Natural killer cell treated with Interleukin-12 subunit alpha and Interleukin-12 subunit beta and Interleukin-15 and Interleukin-18, amount 100 ng/mL, for 72 hours (primary cell): Measurements from ENCODE around the gene GPR25. TPM values are rescaled to one million over a fixed set of nuclear protein-coding genes. Genes with fewer than 3 reads are reported as not detected.

Experiments
- ATAC-seq, 2 donors: fragments of 150-1000 bp; cut with Tn5 transposase in 1 of 2; sonication (Bioruptor Pico), chemical (Tn5 transposase) in 1 of 2; 2 replicates each; pipeline ENCODE4 v1.10.0; 2021
- DNase-seq: peaks from one replicate; pipeline ENCODE4 v3.0.0; 2022; ENCODE audit warnings: low spot score
- H3K27ac Mint-ChIP-seq, 2 donors: 1 replicate in 1 of 2; 2 replicates in 1 of 2; pipeline ENCODE4 v1.8.0; 2022; ENCODE audit warnings: mixed read lengths in 2 of 2, mild to moderate bottlenecking in 1 of 2, moderate library complexity in 1 of 2
- H3K27me3 Mint-ChIP-seq, 2 donors: 1 replicate in 1 of 2; 2 replicates in 1 of 2; pipeline ENCODE4 v1.8.0; 2022; ENCODE audit warnings: mixed read lengths in 2 of 2
- H3K36me3 Mint-ChIP-seq: one replicate; pipeline ENCODE4 v1.8.0; 2022; ENCODE audit warnings: mixed read lengths
- H3K4me1 Mint-ChIP-seq, 2 donors: 1 replicate in 1 of 2; 2 replicates in 1 of 2; pipeline ENCODE4 v1.8.0; 2022; ENCODE audit warnings: low read depth in 2 of 2, mixed read lengths in 2 of 2, mild to moderate bottlenecking in 1 of 2
- H3K4me3 Mint-ChIP-seq: one replicate; pipeline ENCODE4 v1.8.0; 2022; ENCODE audit warnings: mixed read lengths
- H3K9me3 Mint-ChIP-seq: 2 replicates; pipeline ENCODE4 v1.8.0; 2022; ENCODE audit warnings: mixed read lengths
- total RNA-seq, 2 donors: library from RNA; stranded (reverse); gene quantifications; one replicate each; pipeline ENCODE4 v1.2.3, GENCODE V29; 2022

GPR25 gene
- not detected for total RNA-seq

GRCh38 chr1:200872446-200873115 lies at the start of gene GPR25:
Gene GPR25, plus strand, starts transcription at chr1:200872981. Its CDS starts 57 bp downstream, at chr1:200873038.
- Mint-ChIP-seq H3K27ac (no peak within 1 kb of the TSS), H3K36me3 (no peaks in the 10 kb centered on the region), H3K4me3 (peak within 1 kb of the TSS; percentile 23)

GRCh38 chr1:200831091-200831490 lies 41.7 kb upstream of the GPR25 start:
- DNase-seq (no peak), ATAC-seq (no peak)
- Mint-ChIP-seq H3K4me3 (no peak overlapping the region), H3K9me3 (no peaks in the 10 kb centered on the region), H3K36me3 (no peaks in the 10 kb centered on the region), H3K4me1 (no peaks in the 10 kb centered on the region), H3K27ac (no peak overlapping the region), H3K27me3 (peaks cover 0 to 9% of the 10 kb centered on the region in 2 donors)

More at GRCh38 chr1:200872446-200873115, at the start of gene GPR25:
- Mint-ChIP-seq H3K27me3 (peaks cover 19 to 31% of the 10 kb centered on the region in 2 donors), H3K9me3 (no peaks in the 10 kb centered on the region), H3K4me1 (peaks cover 42 to 44% of the 10 kb centered on the region in 2 donors)
- DNase-seq (no peak), ATAC-seq (no peak)

GRCh38 chr1:200834383-200834782 lies 38.4 kb upstream of the GPR25 start:
- Mint-ChIP-seq H3K4me1 (no peaks in the 10 kb centered on the region), H3K27ac (no peak overlapping the region), H3K9me3 (no peaks in the 10 kb centered on the region), H3K36me3 (no peaks in the 10 kb centered on the region), H3K27me3 (peaks cover 0 to 6% of the 10 kb centered on the region in 2 donors), H3K4me3 (no peak overlapping the region)
- ATAC-seq (no peak), DNase-seq (no peak)

GRCh38 chr1:200836213-200836612 lies 36.6 kb upstream of the GPR25 start:
- H3K27me3 Mint-ChIP-seq = peaks cover 0 to under 1% of the 10 kb centered on the region in 2 donors
- no peak overlapping the region for H3K27ac Mint-ChIP-seq
- no peak overlapping the region for H3K4me3 Mint-ChIP-seq
- no peaks in the 10 kb centered on the region for H3K4me1 Mint-ChIP-seq
- H3K9me3 Mint-ChIP-seq = no peaks in the 10 kb centered on the region
- DNase-seq (no peak), ATAC-seq (no peak)
- H3K36me3 Mint-ChIP-seq = no peaks in the 10 kb centered on the region

GRCh38 chr1:200837931-200838571 lies 34.7 kb upstream of the GPR25 start:
- no peaks in the 10 kb centered on the region for H3K36me3 Mint-ChIP-seq
- H3K4me3 Mint-ChIP-seq = no peak overlapping the region
- no peak for ATAC-seq
- no peak for DNase-seq
- H3K27me3 Mint-ChIP-seq = no peaks in the 10 kb centered on the region
- no peaks in the 10 kb centered on the region for H3K4me1 Mint-ChIP-seq
- no peak overlapping the region for H3K27ac Mint-ChIP-seq
- H3K9me3 Mint-ChIP-seq = no peaks in the 10 kb centered on the region

GRCh38 chr1:200838676-200839445 lies 33.9 kb upstream of the GPR25 start:
- no peaks in the 10 kb centered on the region for H3K4me1 Mint-ChIP-seq
- H3K9me3 Mint-ChIP-seq = no peaks in the 10 kb centered on the region
- no peak overlapping the region for H3K27ac Mint-ChIP-seq
- no peak overlapping the region for H3K4me3 Mint-ChIP-seq
- DNase-seq (no peak), ATAC-seq (no peak)
- H3K27me3 Mint-ChIP-seq = no peaks in the 10 kb centered on the region
- H3K36me3 Mint-ChIP-seq = no peaks in the 10 kb centered on the region

GRCh38 chr1:200845360-200845759 lies 27.4 kb upstream of the GPR25 start:
- Mint-ChIP-seq H3K9me3 (no peaks in the 10 kb centered on the region), H3K36me3 (no peaks in the 10 kb centered on the region), H3K4me1 (peaks cover 15 to 18% of the 10 kb centered on the region in 2 donors), H3K27me3 (peaks cover 0 to 8% of the 10 kb centered on the region in 2 donors), H3K27ac (no peak overlapping the region), H3K4me3 (no peak overlapping the region)
- ATAC-seq = no peak
- DNase-seq = no peak

- no peak for ATAC-seq
- peaks cover 20 to 23% of the 10 kb centered on the region in 2 donors for H3K4me1 Mint-ChIP-seq
- H3K27ac Mint-ChIP-seq = no peak overlapping the region
- DNase-seq = no peak
- H3K9me3 Mint-ChIP-seq = no peaks in the 10 kb centered on the region
- H3K4me3 Mint-ChIP-seq = no peak overlapping the region
- no peaks in the 10 kb centered on the region for H3K36me3 Mint-ChIP-seq
- H3K27me3 Mint-ChIP-seq = peaks cover 0 to 8% of the 10 kb centered on the region in 2 donors
Measured at GRCh38 chr1:200846398-200846797, 26.4 kb upstream of the GPR25 start.

- H3K9me3 Mint-ChIP-seq = no peaks in the 10 kb centered on the region
- no peak for DNase-seq
- peak; percentile 54 to 67 for ATAC-seq
- peak overlapping the region in 1 of 2 donors; percentile 1 for H3K27ac Mint-ChIP-seq
- peaks cover 20 to 27% of the 10 kb centered on the region in 2 donors for H3K4me1 Mint-ChIP-seq
- no peaks in the 10 kb centered on the region for H3K36me3 Mint-ChIP-seq
- peak overlapping the region; percentile 3 for H3K4me3 Mint-ChIP-seq
- H3K27me3 Mint-ChIP-seq = peaks cover 3 to 13% of the 10 kb centered on the region in 2 donors
Measured at GRCh38 chr1:200849430-200849829, 23.4 kb upstream of the GPR25 start.

- H3K27me3 Mint-ChIP-seq = peaks cover 3 to 13% of the 10 kb centered on the region in 2 donors
- peaks cover 20 to 27% of the 10 kb centered on the region in 2 donors for H3K4me1 Mint-ChIP-seq
- no peaks in the 10 kb centered on the region for H3K9me3 Mint-ChIP-seq
- no peak overlapping the region for H3K27ac Mint-ChIP-seq
- ATAC-seq (no peak), DNase-seq (no peak)
- H3K4me3 Mint-ChIP-seq = no peak overlapping the region
- no peaks in the 10 kb centered on the region for H3K36me3 Mint-ChIP-seq
Measured at GRCh38 chr1:200850554-200850953, 22.2 kb upstream of the GPR25 start.

- Mint-ChIP-seq H3K4me3 (no peak overlapping the region), H3K27ac (no peak overlapping the region), H3K9me3 (no peaks in the 10 kb centered on the region), H3K36me3 (no peaks in the 10 kb centered on the region), H3K27me3 (peaks cover 6% of the 10 kb centered on the region in 2 donors), H3K4me1 (peaks cover 15 to 31% of the 10 kb centered on the region in 2 donors)
- no peak for DNase-seq
- no peak for ATAC-seq
Measured at GRCh38 chr1:200856716-200857357, 15.9 kb upstream of the GPR25 start.

- DNase-seq (no peak), ATAC-seq (peak in 1 of 2 donors; percentile 63)
- Mint-ChIP-seq H3K4me3 (peak overlapping the region; percentile 40), H3K9me3 (no peaks in the 10 kb centered on the region), H3K27me3 (peaks cover 0 to 6% of the 10 kb centered on the region in 2 donors), H3K27ac (peak overlapping the region; percentile 10 to 35), H3K36me3 (no peaks in the 10 kb centered on the region), H3K4me1 (peaks cover 24 to 36% of the 10 kb centered on the region in 2 donors)
Measured at GRCh38 chr1:200857804-200858203, 15.0 kb upstream of the GPR25 start.

GRCh38 chr1:200861937-200862647 lies 10.7 kb upstream of the GPR25 start:
- no peak for DNase-seq
- Mint-ChIP-seq H3K4me1 (peaks cover 37 to 39% of the 10 kb centered on the region in 2 donors), H3K36me3 (no peaks in the 10 kb centered on the region), H3K4me3 (peak overlapping the region; percentile 11), H3K27ac (peak overlapping the region in 1 of 2 donors; percentile 58), H3K9me3 (no peaks in the 10 kb centered on the region), H3K27me3 (peaks cover 0 to 3% of the 10 kb centered on the region in 2 donors)
- peak; percentile 51 to 56 for ATAC-seq
